Astrocyte (in vitro differentiated cells and primary cell): ENCODE measurements around the gene PCDHGA1.

Experiments
- EZH2 ChIP-seq: IDR thresholded peaks from 2 replicates; pipeline ENCODE4 v1.6.1; 2012; ENCODE audit warnings: mild to moderate bottlenecking, low read length, inconsistent platforms; ENCODE audit not compliant: insufficient read depth
- TF ChIP-seq, protein P1 (sequence below): IDR thresholded peaks from 2 replicates; pipeline ENCODE4 v1.5.1; 2011; ENCODE audit warnings: low read depth, mild to moderate bottlenecking, inconsistent platforms, low read length, moderate library complexity; ENCODE audit not compliant: insufficient read depth

GRCh38 chr5:141495453-141495811 is 165.1 kb downstream of the PCDHGA1 start:
- TF ChIP-seq, protein P1, sequence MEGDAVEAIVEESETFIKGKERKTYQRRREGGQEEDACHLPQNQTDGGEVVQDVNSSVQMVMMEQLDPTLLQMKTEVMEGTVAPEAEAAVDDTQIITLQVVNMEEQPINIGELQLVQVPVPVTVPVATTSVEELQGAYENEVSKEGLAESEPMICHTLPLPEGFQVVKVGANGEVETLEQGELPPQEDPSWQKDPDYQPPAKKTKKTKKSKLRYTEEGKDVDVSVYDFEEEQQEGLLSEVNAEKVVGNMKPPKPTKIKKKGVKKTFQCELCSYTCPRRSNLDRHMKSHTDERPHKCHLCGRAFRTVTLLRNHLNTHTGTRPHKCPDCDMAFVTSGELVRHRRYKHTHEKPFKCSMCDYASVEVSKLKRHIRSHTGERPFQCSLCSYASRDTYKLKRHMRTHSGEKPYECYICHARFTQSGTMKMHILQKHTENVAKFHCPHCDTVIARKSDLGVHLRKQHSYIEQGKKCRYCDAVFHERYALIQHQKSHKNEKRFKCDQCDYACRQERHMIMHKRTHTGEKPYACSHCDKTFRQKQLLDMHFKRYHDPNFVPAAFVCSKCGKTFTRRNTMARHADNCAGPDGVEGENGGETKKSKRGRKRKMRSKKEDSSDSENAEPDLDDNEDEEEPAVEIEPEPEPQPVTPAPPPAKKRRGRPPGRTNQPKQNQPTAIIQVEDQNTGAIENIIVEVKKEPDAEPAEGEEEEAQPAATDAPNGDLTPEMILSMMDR, result no peak
- no peak for TF ChIP-seq EZH2
